PFSK-1 (cell line): ENCODE results near the gene IFIH1.

ENCODE experiments used
- FOXP2 ChIP-seq: optimal IDR thresholded peaks from 2 replicates; pipeline ENCODE3; 2011; ENCODE audit warnings: borderline replicate concordance, control low read depth, inconsistent platforms; ENCODE audit not compliant: insufficient read depth; ENCODE audit errors: extremely low read length, extremely low read depth
- POLR2AphosphoS5 ChIP-seq: IDR thresholded peaks from 2 replicates; pipeline ENCODE4 v1.6.1; 2012; ENCODE audit warnings: low read depth, mild to moderate bottlenecking, control low read depth, low read length, moderate library complexity
- REST ChIP-seq, 2 experiments: IDR thresholded peaks; 2 replicates each; pipeline versions ENCODE4 v1.6.1 to v1.8.0; 2011 to 2012; ENCODE audit warnings: low read depth in 2 of 2, low read length in 2 of 2, control low read depth in 1 of 2, inconsistent platforms in 1 of 2, mild to moderate bottlenecking in 1 of 2, moderate library complexity in 1 of 2; ENCODE audit not compliant: insufficient read depth in 1 of 2
- SIN3A ChIP-seq: IDR thresholded peaks from 2 replicates; pipeline ENCODE4 v1.6.1; 2012; ENCODE audit warnings: mild to moderate bottlenecking, low read length, moderate library complexity, borderline replicate concordance; ENCODE audit not compliant: insufficient read depth
- TAF1 ChIP-seq: IDR thresholded peaks from 2 replicates; pipeline ENCODE4 v1.6.1; 2012; ENCODE audit warnings: low read length, control low read depth, borderline replicate concordance; ENCODE audit not compliant: insufficient read depth

Gene IFIH1

GRCh38 chr2:162266460-162266760, 52.1 kb downstream of the IFIH1 start:
- TF ChIP-seq FOXP2 (no peak), TAF1 (no peak), REST (IDR thresholded peaks at IDR 0.05; ENCODE audit: insufficient read depth in 1 of 2, low read depth in 2 of 2, low read length in 2 of 2) (no peak), POLR2AphosphoS5 (no peak), SIN3A (no peak)

DNA sequence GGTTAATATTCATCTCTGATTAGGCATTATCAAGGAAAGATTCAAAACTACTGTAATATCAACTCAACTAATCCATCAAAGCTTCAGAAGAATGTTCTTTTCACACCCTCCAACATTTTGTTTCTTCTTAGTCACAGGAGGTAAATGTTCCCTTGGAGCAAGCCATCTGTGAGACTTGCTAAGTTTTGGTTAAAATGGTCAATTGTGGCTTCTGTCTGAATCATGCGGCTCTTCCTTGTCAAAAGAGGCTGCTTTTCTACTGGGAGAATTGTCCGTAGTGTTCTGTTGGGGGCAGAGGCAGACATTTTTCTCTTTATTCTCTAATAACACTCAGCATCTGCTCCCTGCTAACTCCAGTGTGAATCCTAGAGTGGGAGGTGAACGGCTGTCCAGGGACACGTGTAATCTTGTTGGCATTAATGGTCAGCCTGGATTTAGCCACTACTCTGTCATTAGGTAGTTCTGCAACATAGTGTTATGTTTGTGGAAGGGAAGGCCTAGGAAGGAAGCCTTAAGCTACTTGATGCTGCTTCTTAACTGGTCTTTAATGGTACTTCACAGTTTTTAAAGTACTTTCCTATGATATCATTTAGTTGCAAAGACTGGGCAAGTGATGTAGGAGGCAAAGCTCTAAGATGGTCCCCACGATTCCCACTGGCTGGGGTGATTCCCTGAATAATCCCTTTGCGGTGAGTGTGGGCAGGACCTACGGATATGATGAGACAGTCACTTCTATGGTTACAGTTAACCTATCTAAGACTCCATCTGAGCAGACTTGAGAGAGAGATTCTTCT, 52.6 kb downstream of the IFIH1 start:
- TF ChIP-seq FOXP2 (no peak), SIN3A (no peak), REST (IDR thresholded peaks at IDR 0.05; ENCODE audit: insufficient read depth in 1 of 2, low read depth in 2 of 2, low read length in 2 of 2) (no peak), POLR2AphosphoS5 (no peak), TAF1 (no peak)

- no peak for TF ChIP-seq SIN3A
- TF ChIP-seq TAF1 = no peak
- TF ChIP-seq REST (IDR thresholded peaks at IDR 0.05; ENCODE audit: insufficient read depth in 1 of 2, low read depth in 2 of 2, low read length in 2 of 2) = no peak
- TF ChIP-seq FOXP2 = no peak
- TF ChIP-seq POLR2AphosphoS5 = no peak
These were observed 57.2 kb downstream of the IFIH1 start for GRCh38 chr2:162261032-162261945.

DNA sequence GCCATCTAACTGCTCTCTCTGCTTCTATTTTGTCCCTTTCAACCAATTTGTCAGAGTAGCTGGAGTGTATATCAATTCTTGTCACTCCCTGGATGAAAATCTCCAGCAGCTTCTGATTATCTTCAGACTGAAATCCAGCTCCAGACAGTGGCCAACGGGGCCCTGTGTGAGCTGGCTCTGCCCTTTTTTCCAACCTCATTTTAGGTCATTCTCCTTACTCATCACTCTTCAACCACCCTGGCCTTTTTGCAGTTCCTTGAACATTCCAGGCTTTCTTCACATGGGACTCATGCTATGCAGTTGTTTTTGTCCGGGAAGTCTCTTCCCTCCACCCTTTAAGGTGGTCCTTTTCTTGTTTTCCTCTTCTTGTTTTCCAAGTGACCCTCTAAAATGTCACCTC, 59.8 kb downstream of the IFIH1 start:
- TF ChIP-seq TAF1 (no peak), REST (IDR thresholded peaks at IDR 0.05; ENCODE audit: insufficient read depth in 1 of 2, low read depth in 2 of 2, low read length in 2 of 2) (no peak), POLR2AphosphoS5 (no peak), FOXP2 (no peak)
